ACHN (cell line): ENCODE data around the gene NTM.
A peak's percentile ranks its signal among the peaks of the same experiment; 100 is the strongest.
"Not testable (repeated sequence)": the region's sequence is repeated elsewhere in the genome, so short reads cannot be mapped to it uniquely, and the experiment has no call there.

Source experiments
- DNase-seq: peaks from one replicate; pipeline ENCODE4 v3.0.0-alpha.2; 2015
- in situ Hi-C: cut with HindIII; loops from 2 replicates; pipeline ENCODE4 v1.10.0; 2017; ENCODE audit warnings: low sequenced_read_pairs, low pct_ligation_motif_present, low pct_unique_long_range_greater_than_20kb

Gene NTM

GRCh38 chr11:131408025-131408640 lies 37.7 kb downstream of the NTM start:
- in situ Hi-C loops, result no loop called here

GRCh38 chr11:131409345-131409744 lies 38.9 kb downstream of the NTM start:
- no peak for DNase-seq
- in situ Hi-C loops, result no loop called here

More at GRCh38 chr11:131408025-131408640, 37.7 kb downstream of the NTM start:
- peak; percentile 42 for DNase-seq

- in situ Hi-C loops, result no loop called here
- DNase-seq, result no peak
Observed at GRCh38 chr11:131411636-131412035, 41.2 kb downstream of the NTM start.

GRCh38 chr11:131412061-131412460 lies 41.6 kb downstream of the NTM start:
- in situ Hi-C loops, result no loop called here
- no peak for DNase-seq

- no peak for DNase-seq
- in situ Hi-C loops, result no loop called here
Observed at GRCh38 chr11:131413217-131413616, 42.8 kb downstream of the NTM start.

- DNase-seq, result no peak
- in situ Hi-C loops, result no loop called here
Observed at GRCh38 chr11:131418189-131418588, 47.8 kb downstream of the NTM start.

- in situ Hi-C loops, result no loop called here
- no peak for DNase-seq
Observed at GRCh38 chr11:131421066-131421855, 50.8 kb downstream of the NTM start.

- DNase-seq, result no peak
- in situ Hi-C loops, result no loop called here
Observed at GRCh38 chr11:131422029-131422428, 51.6 kb downstream of the NTM start.

GRCh38 chr11:131422496-131422895 lies 52.1 kb downstream of the NTM start:
- DNase-seq, result no peak

GRCh38 chr11:131423688-131424087 lies 53.3 kb downstream of the NTM start:
- in situ Hi-C loops, result no loop called here
- no peak for DNase-seq

More at GRCh38 chr11:131422496-131422895, 52.1 kb downstream of the NTM start:
- in situ Hi-C loops, result no loop called here

- DNase-seq, in situ Hi-C loops: not testable (repeated sequence)
Observed at GRCh38 chr11:131424257-131424876, 54.0 kb downstream of the NTM start.

GRCh38 chr11:131425285-131425684 lies 54.9 kb downstream of the NTM start:
- in situ Hi-C loops, result no loop called here

GRCh38 chr11:131428853-131429252 lies 58.4 kb downstream of the NTM start:
- in situ Hi-C loops, result no loop called here
- no peak for DNase-seq

More at GRCh38 chr11:131425285-131425684, 54.9 kb downstream of the NTM start:
- no peak for DNase-seq

GRCh38 chr11:131430473-131431208 lies 60.2 kb downstream of the NTM start:
- in situ Hi-C loops, result no loop called here
- no peak for DNase-seq

GRCh38 chr11:131441051-131441810 lies 70.8 kb downstream of the NTM start:
- DNase-seq, result no peak
- in situ Hi-C loops, result no loop called here

- in situ Hi-C loops, result no loop called here
- DNase-seq, result no peak
Observed at GRCh38 chr11:131446590-131447275, 76.3 kb downstream of the NTM start.

GRCh38 chr11:131447277-131447815 lies 76.9 kb downstream of the NTM start:
- no peak for DNase-seq
- in situ Hi-C loops, result no loop called here
